Measurements from ENCODE around the gene KIAA1755.

The KIAA1755 gene

GRCh38 chr20:38217791-38218565 is 42.6 kb downstream of the KIAA1755 start:
- no peak for DNase-seq

GRCh38 chr20:38216746-38217595 is 43.6 kb downstream of the KIAA1755 start:
- DNase-seq = no peak

- DNase-seq = no peak
Observed at GRCh38 chr20:38216201-38216600, 44.3 kb downstream of the KIAA1755 start.

DNA sequence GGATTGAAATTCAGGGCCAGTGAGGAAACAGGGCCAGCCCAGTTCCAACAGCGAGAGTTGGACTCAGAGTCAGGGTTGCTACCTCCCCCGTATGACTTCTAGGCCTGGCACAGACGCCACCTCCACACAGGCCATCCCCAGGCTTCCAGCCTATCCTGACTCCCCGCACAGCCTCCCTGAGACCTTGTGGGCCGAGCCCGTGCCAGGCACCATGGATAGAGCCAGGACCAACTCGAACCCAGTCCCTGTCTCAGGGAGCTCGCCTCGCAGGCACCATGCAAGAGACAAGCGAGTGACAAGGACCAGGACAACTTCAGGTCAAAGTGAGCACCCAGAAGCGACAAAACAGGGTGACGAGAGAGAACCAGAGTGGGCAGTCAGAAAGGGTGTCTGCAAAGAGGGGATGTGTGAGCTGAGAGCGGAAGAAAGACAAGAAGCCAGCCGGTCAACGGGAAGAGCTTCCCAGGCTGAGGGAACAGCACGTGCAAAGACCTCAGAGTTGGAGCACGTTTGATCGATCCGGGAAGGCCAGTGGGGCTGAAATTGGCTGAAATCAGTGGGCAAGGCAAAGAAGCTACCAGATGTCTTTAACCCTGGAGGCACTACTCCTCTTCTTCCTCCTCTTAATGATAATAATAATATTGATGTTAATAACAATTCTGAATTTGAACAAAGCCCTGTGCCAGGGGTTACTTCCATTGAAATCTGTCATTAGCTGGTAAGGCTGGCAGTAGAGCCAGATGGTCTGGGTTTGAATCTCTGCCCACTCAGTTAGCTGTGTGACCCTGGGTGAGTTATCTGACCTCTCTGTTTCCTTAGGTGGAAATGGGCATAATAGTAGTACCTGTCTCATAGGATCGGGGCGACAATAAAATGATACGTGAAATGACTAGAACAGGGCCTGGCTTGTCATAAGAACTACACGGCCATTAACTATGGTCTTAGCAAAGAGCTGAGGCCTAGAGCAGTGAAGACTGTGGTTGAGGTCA is 45.0 kb downstream of the KIAA1755 start:
- DNase-seq = no peak

- no peak for DNase-seq
Observed at GRCh38 chr20:38214256-38215193, 46.0 kb downstream of the KIAA1755 start.

DNA sequence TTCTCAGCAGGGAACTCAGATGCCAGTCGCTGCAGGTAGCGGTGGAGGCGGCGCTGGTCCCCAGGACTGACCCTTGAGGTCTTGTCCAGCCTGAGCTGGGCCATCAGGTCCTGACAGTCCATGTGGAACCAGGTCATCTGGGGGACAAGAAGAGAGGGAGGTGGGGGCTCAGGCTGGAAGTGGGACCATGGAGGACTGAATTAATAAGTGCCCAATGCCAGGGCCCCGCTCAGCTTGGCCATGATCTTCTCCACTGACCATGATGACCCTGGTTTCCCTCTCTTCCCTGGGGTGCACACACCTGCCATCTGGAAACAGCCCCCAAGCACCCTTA is 47.0 kb downstream of the KIAA1755 start:
- DNase-seq = no peak

DNA sequence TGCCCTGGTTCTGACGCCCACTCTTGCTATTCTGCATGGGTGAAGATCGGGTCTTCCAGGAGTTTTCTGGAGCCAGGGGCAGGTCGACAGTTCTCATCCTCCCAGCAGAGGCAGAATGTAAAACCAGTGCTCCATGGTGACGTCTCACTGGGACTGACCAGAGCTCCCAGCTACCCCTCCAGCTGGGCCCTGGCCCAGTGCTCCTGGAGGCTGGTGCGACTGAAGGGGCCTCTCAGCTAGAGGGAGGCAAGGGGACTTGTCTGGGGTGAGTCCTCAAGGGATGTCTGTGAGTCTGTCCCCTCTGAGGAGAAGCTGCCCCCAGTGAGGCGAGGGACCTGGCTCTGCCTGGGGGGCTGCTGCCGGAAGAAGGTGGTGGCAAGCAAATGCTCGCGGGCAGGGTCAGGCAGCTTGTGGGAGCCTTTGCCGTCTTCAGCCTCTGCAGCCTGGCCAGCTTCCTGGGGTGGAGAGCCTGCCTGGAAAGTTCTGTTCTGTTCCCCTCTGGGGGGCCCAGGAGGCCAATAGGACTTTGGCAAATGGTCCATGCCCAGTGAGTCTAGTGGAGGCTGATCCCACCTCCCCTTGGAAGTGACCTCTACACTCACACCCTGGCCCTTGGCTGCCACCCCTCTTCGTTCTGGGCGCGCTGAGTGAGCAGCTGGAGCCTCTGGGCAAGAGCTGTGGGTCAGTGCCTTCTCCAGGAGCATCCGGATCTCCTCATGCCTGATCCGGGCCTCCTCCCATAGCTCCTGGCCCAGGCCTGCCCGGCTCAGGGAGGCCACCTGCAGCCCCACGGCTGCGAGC is 47.5 kb downstream of the KIAA1755 start:
- no peak for DNase-seq

DNA sequence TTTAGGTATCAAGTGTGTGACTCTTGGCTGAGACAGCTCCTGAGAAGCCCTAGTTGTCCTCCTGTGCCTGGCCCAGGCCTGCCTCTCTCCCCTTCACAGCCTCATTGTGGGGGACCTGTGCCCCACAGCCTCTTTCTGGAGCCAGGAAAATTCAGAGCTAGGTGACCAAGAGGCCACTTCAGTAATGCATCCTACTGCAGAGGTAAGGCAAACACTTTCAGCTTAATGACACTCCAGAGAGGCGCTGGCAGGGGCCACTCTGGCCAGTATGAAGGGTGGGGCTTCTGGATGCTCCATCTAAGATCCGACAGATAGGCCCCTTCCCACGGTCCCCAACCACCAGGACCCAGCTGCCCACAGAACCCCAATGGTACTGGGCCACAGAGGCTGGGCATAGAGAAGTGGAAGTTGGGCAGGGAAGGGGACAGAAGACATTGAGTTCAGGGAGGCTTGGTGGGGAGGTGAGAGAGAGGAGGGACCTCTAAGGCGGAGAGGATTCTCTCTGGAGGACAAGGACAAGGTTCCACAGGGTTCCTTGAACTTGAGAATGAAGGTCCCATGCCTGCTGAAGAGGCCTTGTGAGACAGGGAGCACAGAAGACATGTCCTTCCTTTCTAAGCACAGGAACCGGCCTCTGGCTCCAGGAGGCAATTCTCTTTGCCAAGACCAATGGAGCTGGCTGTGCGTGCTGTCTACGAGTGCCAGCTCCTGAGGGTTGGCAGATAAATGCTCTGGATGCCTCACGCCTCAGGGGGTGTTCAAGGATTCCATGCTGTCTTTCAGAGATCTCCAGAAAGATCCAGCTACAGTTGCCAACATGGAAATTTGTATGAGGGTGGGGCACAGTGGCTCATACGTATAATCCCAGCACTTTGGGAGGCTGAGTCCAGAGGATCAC is 49.1 kb downstream of the KIAA1755 start:
- DNase-seq = no peak

GRCh38 chr20:38210741-38211140 is 49.8 kb downstream of the KIAA1755 start:
- no peak for DNase-seq

DNA sequence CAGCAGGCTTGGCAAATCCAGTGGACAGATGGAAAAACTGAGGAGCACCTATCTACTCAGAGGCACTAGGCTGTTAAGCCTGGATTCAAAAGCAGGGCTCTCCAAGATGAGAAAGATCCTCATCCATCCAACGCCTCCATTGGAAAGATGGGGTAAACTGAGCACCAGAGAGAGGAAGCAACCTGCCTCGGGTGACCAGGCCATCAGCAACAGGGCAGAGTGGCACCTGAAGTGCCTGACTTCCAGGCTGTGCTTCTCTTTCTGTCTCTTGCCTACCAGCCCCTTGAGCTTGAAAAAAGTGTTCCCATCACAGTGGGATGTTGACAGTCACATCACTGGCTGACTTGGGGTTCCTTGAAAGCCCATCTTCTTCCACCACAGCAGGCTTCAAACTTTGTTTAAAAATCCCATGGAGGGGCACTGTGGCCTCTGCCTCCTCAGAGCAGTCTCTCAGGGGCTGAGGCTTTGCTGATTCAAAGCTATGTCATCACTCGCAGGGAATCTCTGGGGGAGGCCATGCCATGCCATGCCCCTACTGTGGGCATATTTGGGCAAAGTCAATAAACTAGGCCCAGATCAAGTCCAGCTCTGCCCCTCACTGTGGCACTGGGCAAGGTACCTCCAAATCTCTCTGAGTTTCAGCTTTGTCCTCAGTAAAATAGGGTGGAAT is 50.7 kb downstream of the KIAA1755 start:
- DNase-seq = no peak

DNA sequence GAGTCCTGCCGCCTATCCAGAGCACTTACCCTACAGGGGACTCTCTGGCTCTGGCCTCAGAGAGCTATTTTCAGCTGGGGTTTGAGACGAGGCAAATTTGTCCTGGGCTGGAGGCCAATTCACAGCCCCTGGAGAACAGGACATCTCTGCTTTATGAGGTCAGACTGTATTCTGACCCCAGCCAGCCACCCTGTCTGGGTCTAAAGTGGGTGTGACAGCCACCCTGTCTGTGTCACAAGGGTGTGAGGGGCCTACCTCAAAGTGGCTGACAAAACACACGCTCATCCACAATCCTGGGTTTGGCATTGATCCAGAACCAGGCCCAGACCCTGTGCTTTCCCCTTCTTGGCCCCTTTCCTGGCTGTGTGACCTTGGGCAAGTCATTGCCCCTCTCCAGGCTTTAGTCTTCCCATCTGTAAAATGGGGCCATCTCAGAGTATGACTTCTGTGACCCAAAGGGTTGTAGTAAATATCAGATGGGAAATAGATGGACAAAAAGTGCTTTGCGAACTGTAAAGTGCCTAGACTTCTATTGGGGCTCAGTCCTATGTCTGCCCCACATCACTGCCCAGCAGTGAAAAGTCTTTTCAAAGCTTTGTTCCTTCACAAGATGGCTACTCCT is 51.4 kb downstream of the KIAA1755 start:
- DNase-seq = no peak

- DNase-seq = no peak
Observed at GRCh38 chr20:38208523-38208922, 52.0 kb downstream of the KIAA1755 start.

GRCh38 chr20:38208088-38208487 is 52.4 kb downstream of the KIAA1755 start:
- no peak for DNase-seq

DNA sequence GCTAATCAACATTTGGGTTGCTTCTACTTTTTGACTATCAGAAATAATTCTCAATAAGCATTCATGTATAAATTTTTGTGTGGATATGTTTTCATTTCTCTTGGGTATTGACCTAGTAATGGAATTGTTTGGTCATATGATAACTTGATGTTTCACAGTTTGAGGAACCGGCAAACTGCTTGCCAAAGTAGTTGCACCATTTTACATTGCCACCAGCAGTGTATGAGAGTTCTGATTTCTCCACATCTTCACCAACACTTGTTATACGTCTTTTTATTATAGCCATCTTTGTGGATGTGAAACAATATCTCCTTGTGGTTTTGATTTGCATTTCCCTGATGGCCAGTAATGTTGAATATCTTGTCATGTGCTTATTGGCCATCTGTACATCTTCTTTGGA is 52.9 kb downstream of the KIAA1755 start:
- no peak for DNase-seq

DNA sequence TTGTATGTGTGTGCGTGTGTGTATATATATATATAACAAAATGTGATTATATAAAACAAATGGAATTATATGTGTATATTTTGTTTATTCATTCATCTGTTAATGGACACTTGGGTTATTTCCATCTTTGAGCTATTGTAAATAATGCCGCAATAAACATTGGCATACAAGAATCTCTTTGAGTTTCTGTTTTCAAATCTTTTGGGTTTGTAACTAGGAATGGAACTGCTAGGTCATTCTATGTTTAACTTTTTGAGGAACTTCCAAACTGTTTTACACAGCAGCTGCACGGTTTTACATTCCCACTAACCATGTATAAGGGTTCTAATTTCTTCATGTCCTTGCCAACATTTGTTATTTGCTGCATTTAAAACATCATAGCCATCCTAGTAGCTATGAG is 55.5 kb downstream of the KIAA1755 start:
- no peak for DNase-seq

GRCh38 chr20:38203981-38204357 is 56.6 kb downstream of the KIAA1755 start:
- DNase-seq = no peak

GRCh38 chr20:38203337-38203980 is 57.1 kb downstream of the KIAA1755 start:
- DNase-seq = no peak

DNA sequence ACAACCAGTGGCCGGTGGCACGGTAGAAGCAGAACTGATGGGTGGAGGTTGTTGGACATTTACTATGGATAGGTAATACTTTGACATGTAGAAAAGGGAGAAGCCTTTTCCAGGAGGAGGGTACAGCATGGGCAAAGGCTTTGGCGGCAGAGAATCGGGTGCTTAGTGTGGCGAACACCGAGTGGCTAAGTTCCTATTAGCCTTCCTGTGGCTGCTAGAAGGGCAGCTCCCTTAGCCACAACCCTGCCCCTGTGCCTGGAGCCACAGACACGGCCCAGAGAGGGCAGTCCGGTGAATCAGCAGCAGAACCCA is 57.6 kb downstream of the KIAA1755 start:
- DNase-seq = no peak
